HG03039 (cell line): Measurements from ENCODE around the gene WIPI1.
"Not testable (repeated sequence)": the region's sequence is repeated elsewhere in the genome, so short reads cannot be mapped to it uniquely, and the experiment has no call there.

ENCODE experiments used
- ATAC-seq: cut with Tn5 transposase; IDR thresholded peaks from one replicate; pipeline ENCODE4 v1.9.1; 2021; ENCODE audit warnings: mild to moderate bottlenecking, moderate library complexity; ENCODE audit not compliant: unreplicated experiment

The WIPI1 gene, protein sequence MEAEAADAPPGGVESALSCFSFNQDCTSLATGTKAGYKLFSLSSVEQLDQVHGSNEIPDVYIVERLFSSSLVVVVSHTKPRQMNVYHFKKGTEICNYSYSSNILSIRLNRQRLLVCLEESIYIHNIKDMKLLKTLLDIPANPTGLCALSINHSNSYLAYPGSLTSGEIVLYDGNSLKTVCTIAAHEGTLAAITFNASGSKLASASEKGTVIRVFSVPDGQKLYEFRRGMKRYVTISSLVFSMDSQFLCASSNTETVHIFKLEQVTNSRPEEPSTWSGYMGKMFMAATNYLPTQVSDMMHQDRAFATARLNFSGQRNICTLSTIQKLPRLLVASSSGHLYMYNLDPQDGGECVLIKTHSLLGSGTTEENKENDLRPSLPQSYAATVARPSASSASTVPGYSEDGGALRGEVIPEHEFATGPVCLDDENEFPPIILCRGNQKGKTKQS

DNA sequence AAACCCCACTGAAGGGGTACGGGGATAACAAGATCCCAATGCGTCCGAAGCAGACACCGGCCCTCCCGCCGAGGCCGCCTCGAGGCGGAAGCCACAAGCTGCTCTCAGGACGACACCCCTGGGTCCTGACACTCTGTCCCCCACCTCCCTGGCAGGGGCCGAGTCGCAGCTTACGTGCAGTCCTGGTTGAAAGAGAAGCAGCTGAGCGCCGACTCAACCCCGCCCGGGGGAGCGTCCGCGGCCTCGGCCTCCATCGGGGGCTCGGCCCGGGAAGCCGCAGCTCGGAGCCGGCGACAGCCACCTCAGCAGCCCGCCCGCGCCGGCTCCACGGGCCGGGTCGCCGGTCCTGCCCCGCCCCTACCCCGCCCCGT lies at the start of gene WIPI1:
Gene WIPI1, minus strand, starts transcription at position 329 of the 371 bp plus-strand sequence. Its CDS starts 75 bp downstream, at position 254.
- ATAC-seq, result peak; percentile 28

DNA sequence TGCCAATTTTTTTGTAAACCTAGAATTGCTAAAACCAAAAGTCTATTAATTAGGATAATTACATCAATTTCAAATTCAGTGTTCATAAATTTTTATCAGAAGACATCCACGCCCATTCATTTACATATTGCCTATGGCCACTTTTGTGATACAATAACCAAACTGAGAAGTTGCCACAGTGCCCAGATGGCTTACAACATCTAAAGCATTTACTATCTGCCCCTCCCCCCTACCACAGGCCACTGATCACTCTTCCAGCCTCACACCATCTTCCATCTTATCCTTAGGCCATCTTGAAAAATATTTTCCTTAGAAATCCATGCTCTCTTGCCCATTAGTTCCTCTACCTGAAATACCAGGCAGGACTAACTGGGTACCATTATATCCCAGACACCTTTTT lies 48.7 kb upstream of the WIPI1 start:
- ATAC-seq, result no peak

DNA sequence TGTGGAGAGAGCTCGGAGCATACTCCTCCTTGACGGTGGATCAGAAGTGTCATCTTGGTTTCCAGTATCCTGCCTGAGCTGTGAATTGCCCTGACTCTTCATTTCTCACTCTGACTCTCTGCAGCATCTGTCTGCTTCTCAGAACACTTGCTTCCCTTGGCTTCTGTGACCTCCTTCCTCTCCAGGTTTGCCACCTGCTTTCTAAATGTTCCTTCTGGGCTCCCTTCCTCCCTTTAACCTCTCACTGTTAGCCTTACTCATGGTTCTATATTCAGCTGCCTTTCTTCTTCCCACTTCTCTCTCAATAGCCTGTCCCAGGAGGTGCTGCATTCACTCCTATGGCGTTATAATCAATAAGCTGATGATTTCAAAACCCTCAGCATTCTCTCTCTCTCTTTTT lies 43.8 kb upstream of the WIPI1 start:
- ATAC-seq, result no peak

DNA sequence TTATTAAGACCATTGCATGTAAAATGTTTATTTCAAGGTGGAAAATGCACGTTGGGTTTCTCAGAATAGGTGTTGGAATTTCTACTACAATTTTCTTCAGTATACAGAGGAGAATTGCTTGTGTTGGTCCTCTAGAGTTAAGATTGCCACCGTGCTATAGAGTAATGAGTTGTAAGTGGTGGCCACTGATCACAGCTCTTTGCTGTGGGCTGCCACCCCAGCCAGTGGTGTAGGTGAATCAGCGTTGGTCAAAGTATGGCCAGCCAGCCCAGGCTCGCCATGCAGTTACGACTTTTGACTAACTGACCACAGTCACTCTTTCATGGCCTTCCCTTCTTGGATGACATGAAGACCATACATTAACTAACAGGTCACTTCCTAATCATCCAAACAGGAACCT lies 42.3 kb upstream of the WIPI1 start:
- ATAC-seq, result no peak

DNA sequence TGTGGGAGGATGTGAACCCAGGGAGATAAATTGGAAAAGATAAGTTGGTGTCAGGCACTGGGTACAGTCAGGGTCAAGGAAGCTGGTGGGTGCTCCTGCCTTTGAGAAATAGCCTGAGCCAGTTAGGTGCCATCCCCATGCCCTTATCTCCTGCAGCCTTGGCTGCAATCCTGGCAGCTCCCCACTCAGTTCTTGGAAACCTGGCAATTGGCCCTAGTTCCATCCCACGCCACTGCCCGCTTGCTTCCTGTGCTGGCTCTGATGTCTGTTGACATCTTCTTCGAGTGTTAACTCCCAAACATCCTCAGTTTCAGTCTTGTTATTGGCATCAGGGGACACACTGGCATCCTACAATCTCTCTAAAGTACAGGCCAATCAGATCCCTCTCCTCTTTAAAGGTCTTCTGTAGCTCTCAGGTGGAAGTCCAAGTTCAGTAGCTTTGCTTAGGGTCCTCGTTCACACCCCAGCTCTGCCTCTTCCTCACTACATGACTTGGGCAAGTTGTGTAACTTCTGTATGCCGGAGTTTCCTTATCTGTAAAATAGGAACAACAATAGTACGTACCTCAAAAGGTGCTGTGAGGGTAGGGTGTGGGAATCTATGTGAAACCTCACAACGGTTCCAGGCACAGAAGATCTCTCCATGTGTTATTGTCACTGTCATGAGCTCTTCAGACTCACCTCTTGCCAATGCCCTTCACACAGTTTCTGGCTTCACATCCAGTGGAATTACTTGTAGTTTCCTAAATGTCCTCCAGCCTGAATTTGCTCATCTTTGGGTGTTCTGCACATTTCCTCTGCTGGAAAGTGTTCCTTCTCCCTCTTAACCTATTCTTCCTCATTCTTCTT lies 41.4 kb upstream of the WIPI1 start:
- ATAC-seq, result peak; percentile 17

DNA sequence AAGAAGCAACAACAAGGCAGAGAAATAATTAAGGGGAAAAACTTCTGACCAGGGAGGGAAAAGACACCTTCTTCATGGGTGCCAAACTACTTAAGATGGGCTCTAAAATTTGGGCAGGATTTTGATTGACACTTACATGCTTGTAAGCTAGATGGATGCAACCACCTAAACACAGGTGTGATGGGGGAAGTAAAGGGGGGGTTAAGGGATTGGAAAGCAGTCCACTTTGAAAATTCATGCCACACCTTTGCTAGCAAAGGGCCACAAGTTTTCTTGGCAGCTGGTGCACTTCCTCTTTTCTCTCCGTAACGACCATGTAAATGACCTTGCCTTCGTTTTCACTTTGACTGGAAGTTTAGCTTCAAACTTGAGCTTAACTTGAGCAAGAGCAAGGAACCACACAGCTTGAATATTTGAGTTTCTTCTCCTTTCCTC lies 40.6 kb upstream of the WIPI1 start:
- peak; percentile 88 for ATAC-seq

DNA sequence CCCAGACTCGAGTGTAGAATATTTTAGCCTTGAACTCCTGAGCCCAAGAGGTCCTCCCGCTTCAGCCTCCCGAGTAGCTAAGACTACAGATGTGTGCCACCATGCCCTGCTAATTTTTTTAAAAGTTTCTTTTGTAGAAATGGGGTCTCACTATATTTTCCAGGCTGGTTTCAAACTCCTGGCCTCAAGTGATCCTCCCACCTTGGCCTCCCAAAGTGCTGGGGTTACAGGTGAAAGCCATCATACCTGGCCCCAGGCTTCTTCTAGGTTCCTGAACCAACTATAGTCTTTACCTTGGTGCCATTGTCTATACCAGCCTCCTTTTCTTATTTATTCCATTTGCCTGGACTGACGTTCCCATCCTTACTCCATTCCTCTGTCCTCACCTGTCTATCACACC lies 37.8 kb upstream of the WIPI1 start:
- ATAC-seq, result no peak

DNA sequence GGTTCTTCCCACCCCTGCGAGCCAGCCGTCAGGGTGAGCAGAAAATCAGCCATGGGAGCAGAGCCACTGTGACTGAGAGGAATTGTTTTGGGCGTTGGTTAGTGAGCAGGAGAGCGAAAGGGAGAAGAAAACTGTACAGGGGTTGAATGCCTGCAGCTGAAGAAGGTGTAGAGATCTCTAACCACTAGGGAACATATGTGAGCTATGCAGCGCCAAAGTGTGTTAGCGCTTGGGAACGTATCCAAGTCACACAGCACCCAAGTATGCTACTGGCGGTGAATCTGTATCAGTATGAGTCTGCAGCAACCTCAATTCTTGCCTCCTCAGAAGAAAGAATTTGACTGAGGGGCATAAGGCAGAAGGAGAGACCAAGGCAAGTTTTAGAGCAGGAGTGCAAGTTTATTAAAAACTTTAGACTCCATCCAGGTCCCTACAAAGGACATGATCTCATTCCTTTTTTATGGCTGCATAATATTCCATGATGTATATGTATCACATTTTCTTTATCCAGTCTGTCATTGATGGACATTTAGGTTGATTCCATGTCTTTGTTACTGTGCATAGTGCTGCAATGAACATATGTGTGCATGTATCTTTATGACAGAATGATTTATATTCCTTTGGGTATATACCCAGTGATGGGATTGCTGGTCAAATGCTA lies 35.2 kb upstream of the WIPI1 start:
- not testable (repeated sequence) for ATAC-seq

DNA sequence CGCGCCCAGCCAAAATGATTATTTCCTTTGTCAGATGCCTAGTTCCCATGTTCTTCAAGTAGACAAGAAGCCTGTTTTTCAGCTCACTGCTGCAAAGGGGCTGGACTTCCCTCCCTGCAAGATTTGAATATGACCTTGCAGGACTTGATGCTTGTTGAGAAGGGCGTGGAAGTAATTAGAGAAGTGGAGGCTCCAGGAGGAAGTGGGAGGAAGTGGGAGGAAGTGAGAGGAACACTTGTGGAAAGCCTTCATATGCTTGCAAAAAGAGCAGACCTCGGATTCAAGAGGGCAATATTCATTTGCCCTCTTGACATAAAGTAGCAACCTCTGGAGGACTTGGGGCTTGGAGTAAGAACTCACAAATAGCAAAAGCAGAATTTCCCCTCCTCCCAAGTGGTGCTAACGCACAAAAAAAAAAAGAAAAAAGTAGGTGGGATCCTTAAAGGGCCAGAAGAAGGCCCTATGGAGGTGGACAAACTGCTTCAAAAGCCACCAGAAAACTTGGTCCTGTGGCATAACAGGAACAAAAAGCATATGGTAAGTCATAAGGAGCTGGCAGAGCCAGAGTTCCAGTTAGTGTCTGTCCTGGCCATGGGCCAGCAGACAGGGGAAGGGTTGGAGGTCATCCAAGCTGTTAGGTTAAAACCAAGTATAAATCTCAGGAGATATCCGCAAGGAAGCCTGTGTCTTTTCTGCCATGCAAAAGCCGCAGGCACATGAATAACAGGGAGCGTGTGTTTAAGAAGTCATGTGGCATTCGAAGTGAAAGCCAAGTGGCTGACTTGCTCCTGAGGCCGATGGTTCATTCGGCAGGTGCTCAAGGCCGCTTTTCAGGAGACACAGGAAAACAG lies 34.3 kb upstream of the WIPI1 start:
- ATAC-seq, result no peak

DNA sequence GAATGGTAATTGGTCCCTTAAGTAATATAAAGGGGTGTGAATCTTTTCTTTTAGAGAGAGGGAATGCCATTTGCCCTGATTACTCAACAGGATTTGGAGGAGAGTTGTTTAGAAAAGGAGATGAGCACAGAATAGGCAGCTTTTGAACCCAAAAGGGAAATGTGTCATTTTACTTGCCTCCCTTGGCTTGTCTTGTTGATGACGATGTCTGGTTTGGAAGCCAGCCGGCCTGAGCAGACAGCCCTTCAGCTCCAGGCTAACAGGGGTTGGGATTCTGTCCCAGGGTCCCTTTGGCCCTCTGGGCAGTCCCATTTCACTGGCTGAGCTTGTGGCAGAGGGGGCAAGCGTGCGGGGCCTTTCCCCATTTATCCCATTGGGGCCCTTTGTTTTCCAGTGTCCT lies 32.6 kb upstream of the WIPI1 start:
- ATAC-seq, result no peak

DNA sequence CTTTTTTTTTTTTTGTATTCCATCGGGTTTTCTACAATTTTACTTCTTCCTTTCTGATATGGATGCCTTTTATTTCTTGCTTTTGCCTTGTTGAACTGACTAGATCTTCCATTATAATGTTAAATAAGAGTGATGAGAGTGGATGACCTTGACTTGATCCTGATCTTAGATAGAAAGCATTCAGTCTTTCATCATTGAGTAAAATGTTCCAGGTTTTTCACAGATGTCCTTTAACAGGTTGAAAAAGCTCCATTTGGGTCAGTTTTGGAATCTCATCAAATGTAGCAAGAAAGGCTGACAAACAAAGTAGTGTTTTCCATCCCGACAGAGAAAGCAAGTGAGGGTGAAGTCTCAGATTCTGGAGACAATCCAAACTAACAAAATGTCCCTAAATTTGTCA lies 27.2 kb upstream of the WIPI1 start:
- ATAC-seq, result no peak

DNA sequence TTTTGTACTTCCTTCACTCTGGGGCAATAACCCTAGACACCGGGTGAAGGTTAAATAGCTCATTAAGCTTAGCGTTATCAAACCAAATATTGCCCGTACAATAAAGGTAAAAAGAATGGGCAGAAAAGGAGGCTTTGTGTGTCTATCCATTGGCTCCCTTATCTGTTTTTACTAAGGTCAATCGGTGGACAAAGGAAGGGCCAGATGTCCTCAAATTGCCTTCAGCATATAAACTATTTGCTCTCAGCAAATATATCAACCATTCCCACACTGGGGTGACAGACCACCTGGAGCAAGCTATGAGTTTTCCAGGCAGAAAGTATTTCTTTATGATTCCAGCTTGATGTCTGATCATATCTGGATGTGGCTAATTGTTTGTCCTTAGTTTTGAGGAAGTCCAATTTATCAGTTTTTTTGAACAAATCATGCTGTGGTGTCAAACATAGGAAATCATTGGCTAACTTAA lies 25.3 kb upstream of the WIPI1 start:
- no peak for ATAC-seq

DNA sequence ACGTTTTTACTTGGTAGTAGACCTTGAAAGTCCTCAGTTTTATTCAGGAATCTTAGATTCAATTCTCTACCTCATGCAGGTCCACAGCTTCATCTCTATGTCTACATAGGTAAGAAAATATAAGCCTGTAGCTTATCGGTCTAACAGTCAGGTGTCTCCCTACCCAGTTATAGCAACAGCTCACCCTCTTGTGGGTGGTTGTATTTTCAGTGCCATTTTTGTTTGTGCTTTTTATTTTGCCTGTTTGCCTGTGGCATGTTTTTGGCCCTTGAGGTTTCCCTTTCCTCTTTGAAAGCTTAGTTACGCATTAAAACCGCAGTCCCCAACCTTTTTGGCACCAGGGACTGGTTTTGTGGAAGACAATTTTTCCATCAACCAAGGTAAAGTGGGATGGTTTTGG lies 23.6 kb upstream of the WIPI1 start:
- ATAC-seq, result no peak

DNA sequence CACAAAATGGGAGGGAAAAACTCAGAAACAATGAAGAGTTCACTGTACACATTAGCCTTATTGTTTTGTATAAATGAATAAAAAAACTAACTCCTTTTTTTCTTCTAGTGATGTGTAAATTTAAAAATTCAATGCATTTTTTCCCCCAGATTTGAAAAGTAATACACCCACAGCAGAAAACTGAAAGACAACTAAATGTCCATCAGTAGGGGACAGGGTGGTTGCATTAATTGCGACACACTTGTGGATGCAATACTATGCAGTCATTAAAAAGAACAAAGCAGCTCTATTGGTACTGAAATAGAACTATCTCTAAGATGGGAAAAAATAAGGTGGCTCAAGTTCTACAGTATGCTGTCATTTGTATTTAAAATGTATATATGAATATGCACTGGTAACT lies 13.7 kb upstream of the WIPI1 start:
- ATAC-seq, result no peak

DNA sequence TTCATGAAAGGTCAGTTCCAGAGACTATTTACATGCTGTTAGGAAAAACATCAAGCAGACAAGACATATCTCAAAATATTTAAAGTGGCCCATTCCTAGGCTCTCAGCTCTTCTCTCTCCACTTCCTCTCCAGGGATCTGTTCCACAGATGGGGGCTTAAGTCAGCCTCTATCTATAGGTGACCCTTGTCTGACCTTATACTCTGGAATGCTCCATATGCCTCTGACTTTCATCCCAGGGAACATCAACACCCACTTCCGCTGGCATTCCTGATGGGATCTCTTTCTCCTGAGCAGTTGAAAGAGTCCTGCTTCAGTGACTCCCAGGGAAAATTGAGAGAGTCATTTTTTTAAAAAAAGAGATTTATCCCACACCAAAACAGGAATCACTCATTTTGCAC lies 11.5 kb upstream of the WIPI1 start:
- ATAC-seq, result no peak

DNA sequence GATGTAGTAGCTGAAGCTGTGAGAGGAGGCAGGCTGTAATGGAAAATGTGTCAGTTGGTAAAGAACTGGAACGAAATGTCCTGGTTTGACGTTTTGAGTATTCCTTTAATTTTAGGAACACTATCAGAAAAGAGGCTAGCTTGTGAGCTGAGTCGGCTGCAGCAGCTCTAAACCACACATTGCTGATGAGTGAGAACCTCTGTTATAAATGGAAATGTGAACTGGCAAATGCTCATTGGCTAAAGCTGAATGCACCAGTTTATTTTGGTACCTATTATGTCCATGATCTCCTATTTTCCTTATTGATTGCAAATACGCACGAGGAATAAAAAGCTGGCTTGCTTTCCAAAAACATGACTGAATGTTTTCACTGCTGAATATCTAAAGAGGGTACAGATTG lies 11.0 kb upstream of the WIPI1 start:
- no peak for ATAC-seq

DNA sequence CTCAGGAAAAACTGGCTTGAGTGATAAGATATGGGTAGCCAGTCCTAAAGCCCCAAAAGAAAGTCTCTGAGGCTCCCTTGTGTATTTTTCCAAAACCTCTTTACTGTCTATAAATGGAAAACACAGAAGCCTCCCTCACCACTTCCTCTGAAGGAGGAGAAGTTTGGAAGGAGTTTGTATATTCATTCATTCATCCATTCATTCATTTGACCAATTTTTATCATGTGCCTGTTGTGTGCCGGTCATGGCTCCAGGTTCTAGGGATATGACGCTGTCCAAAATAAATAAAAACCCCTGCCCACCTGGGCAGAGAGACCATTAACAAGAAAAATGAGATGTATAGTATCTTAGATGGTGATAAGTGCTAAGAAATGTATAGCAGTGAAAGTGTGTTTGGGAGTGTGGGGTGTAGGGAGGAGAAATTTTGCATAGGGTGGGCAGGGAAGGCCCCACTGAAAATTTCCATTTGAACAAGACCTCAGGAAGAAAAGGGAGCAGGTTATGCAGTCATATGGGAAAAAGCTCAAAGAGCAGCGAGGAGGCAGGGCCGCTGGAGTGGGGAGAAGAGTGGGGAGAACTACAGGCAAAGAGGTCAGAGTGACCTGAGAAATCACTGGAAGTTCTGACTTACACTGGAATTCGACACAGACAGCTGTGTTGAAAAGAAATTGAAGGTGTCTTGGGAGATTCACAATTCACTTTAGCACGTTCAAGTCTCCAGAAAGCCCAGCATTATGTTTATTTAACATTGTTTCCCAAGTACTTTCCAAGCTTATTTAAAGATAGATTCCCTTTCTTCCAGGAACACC lies 6.1 kb upstream of the WIPI1 start:
- ATAC-seq, result no peak

DNA sequence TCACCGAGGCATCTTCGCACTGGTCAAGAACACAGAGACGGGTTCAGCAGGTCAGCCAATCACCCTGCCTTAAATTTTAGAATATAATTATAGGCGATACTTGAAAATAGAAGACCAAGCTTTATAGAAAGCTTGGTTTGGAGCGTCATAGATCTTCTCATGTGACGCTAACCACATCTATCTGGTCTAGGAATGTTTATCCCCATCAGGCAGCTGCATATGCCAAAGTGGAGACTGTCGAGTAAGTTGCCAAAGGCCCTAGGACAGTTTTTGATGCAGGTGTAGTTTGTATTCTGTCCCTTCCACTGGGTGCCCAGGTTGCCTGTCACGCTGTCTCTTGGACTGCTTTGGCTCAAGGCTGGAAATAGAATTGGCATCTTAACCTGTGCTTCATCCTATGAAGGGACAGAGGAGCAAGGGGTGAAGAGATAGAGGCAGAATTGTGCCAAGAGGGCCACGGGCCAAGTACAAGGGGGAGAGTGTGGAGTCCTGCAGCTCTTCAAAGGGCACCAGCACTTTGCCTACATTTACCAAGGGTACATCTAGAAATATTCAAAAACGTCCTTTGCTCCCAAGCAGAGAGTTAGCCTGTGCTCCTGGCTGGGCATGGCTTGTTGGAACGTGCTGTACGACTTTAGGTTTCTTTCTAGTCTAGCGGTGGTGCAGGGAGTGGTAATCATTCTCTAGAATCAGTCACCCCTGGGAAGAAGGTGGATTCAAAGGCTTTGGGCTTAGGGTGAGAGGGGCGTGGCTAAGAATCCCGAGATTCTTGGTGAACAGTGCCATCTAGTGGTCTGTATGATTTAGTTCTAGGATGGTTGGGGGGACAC lies 5.3 kb upstream of the WIPI1 start:
- peak; percentile 29 for ATAC-seq

DNA sequence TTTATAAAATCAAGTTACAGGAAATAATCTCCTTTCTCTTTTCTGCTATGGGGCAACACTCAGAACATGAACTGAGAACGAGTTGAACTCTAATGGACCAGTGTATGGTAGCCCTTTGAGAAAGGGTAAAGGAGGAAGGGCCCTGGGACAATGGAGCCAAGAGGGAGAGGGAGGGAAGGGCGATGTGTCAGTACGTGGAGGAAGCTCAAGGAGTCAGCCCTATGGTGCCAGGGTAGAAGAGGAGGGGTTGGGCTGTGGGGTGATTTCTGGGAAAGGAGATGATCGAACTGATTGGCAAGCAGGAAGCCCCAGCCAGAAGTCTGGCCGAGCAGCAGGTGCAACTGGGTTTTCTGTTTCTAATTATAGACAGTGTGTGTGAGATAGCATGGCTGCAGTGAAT lies 4.3 kb upstream of the WIPI1 start:
- ATAC-seq, result no peak
